K562 (cell line): ENCODE results near the gene LRRC26. TPM values are rescaled to one million over a fixed set of nuclear protein-coding genes. Genes with fewer than 3 reads are reported as not detected.

ENCODE experiments used
- ETV1 ChIP-seq: fragments of 450-650 bp; conservative IDR thresholded peaks from 2 replicates; pipeline ENCODE4 v1.6.1; 2016; ENCODE audit warnings: missing genetic modification characterization, control low read depth, low read depth, missing compliant biosample characterization
- ID3 ChIP-seq, 2 experiments: fragments of 250-450 bp in 1 of 2; fragments of 450-650 bp in 1 of 2; sonication (Bioruptor Pico) in 1 of 2; IDR thresholded peaks; 2 replicates each; pipeline versions ENCODE4 v1.6.1 to v1.8.0; 2016 to 2021; ENCODE audit warnings: mild to moderate bottlenecking in 2 of 2, moderate library complexity in 2 of 2, missing compliant biosample characterization in 1 of 2, missing genetic modification characterization in 1 of 2
- L3MBTL2 ChIP-seq: fragments of 450-650 bp; IDR thresholded peaks from 2 replicates; pipeline ENCODE4 v1.6.1; 2016; ENCODE audit warnings: mild to moderate bottlenecking, moderate library complexity
- MAZ ChIP-seq, 2 experiments: fragments of 450-650 bp in 1 of 2; sonication (generic) in 1 of 2; formaldehyde crosslinking; IDR thresholded peaks in 1 of 2; conservative IDR thresholded peaks in 1 of 2; 2 replicates each; pipeline versions ENCODE4 v1.4.0 to v1.5.0; 2020; ENCODE audit warnings: mild to moderate bottlenecking in 1 of 2, missing genetic modification reagents in 1 of 2
- MCM2 ChIP-seq: fragments of 450-650 bp; IDR thresholded peaks from 2 replicates; pipeline ENCODE4 v1.6.1; 2017; ENCODE audit warnings: low read depth, mild to moderate bottlenecking
- MEF2D ChIP-seq: conservative IDR thresholded peaks from 2 replicates; pipeline ENCODE4 v1.6.1; 2016; ENCODE audit warnings: low read depth, missing genetic modification characterization, missing compliant biosample characterization
- PATZ1 ChIP-seq: fragments of 250-450 bp; sonication (Bioruptor Pico); IDR thresholded peaks from 2 replicates; pipeline ENCODE4 v1.5.0; 2020; ENCODE audit warnings: mild to moderate bottlenecking, borderline replicate concordance
- PCBP1 ChIP-seq: fragments of 200-400 bp; formaldehyde crosslinking; IDR thresholded peaks from 2 replicates; pipeline ENCODE4 v1.6.1; 2018; ENCODE audit warnings: mild to moderate bottlenecking, low read depth, low read length; ENCODE audit not compliant: poor library complexity, severe bottlenecking
- RB1 ChIP-seq: fragments of 450-650 bp; IDR thresholded peaks from 2 replicates; pipeline ENCODE4 v1.6.1; 2017; ENCODE audit warnings: low read depth, mild to moderate bottlenecking
- YY1 ChIP-seq, 3 experiments: IDR thresholded peaks; 2 replicates each; pipeline ENCODE4 v1.6.1; 2011; ENCODE audit warnings: low read length in 2 of 3, mild to moderate bottlenecking in 2 of 3, moderate library complexity in 2 of 3, borderline replicate concordance in 1 of 3, control low read depth in 1 of 3, low read depth in 1 of 3; ENCODE audit not compliant: insufficient read depth in 3 of 3, insufficient replicate concordance in 2 of 3, control insufficient read depth in 1 of 3, insufficient read length in 1 of 3; ENCODE audit errors: extremely low read depth in 1 of 3
- ZFX ChIP-seq: sonication (generic); formaldehyde crosslinking; IDR thresholded peaks from 2 replicates; pipeline ENCODE4 v1.8.0; 2022; ENCODE audit warnings: mild to moderate bottlenecking, missing genetic modification reagents, moderate library complexity
- ZNF224 ChIP-seq: sonication (generic); formaldehyde crosslinking; IDR thresholded peaks from 2 replicates; pipeline ENCODE4 v1.8.0; 2022; ENCODE audit warnings: mild to moderate bottlenecking, missing genetic modification reagents
- ZSCAN32 ChIP-seq: fragments of 450-650 bp; formaldehyde crosslinking; IDR thresholded peaks from 2 replicates; pipeline ENCODE4 v1.4.0; 2020; ENCODE audit warnings: mild to moderate bottlenecking, moderate library complexity
- polyA plus RNA-seq, 8 experiments: library from polyadenylated mRNA; depleted of rRNA in 4 of 8; stranded (reverse) in 5 of 8; unstranded in 3 of 8; fragments of >200 nt; fragmentation: Nextera tagmentation in 2 of 8; fragmentation: Illumina TruSeq in 1 of 8; extraction: Ambion mirVana in 2 of 8; extraction: Trizol in 1 of 8; gene quantifications; 2 replicates each; pipeline versions ENCODE4 v1.2.1 to v1.2.3, GENCODE V29; 2011 to 2014; ENCODE audit warnings: inconsistent platforms in 1 of 8, missing spikeins in 1 of 8
- total RNA-seq, 7 experiments: library from RNA; depleted of rRNA in 6 of 7; stranded (reverse); fragments of >200 nt in 6 of 7; fragmentation: Illumina TruSeq in 2 of 7; extraction: Trizol in 2 of 7; gene quantifications; 2 replicates each; pipeline versions ENCODE4 v1.2.1 to v1.2.3, GENCODE V29; 2011 to 2021; ENCODE audit warnings: low replicate concordance in 1 of 7
- TF ChIP-seq, protein P1 (sequence below): fragments of 450-650 bp; IDR thresholded peaks from 2 replicates; pipeline ENCODE4 v1.6.1; 2016; ENCODE audit warnings: missing biosample characterization, missing genetic modification characterization
- TF ChIP-seq, protein P2 (sequence below): fragments of 450-650 bp; formaldehyde crosslinking; IDR thresholded peaks from 2 replicates; pipeline ENCODE4 v1.4.0; 2020; ENCODE audit warnings: mild to moderate bottlenecking, moderate library complexity

Gene LRRC26
- total and polyA plus RNA-seq, 9 of the 15 experiments (the other 6 are each of a cell fraction or from before 2014, with no cell fraction given): not detected

DNA sequence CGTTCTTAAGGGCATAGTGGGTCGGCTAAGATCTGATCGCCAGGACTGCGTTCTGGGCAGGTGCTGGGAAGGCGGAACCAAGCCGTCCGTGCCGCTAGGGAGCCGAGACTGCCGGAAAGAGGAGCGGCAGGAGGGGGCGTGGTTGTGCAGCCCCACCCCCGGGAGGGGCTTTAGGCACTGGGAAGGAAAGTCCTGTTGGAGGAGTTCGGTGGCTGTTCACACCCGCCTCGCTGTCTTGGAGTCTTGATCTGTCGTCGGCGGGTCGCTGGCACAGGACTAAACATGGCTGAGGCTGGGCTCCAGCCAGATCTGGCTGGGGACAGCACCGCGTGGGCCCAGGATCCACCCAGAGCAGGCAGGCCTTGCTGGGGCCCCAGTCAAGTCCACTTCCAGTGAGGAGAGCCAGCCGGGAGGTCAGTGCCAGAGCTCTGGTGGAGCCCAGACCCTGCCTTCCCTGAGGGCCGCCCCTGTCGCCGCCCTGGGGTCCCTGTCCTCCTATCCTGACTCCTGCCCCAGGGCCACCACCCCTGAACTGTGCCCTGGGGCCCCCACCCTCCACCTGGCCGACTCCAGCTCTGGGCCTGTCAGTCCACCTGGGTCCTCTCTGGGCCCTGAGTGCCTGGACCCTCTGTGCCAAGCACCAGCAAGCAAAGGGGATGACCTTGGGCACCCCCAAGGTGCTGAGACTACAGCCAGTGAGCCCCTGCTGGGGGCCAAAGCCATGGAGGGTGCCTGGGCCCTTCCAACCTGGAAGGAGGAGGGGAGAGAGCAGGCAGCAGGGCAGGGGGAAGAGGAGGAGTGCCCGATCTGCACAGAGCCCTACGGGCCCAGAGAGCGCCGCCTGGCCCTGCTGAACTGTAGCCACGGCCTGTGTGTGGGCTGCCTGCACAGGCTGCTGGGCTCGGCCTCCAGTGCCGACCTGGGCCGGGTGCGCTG, 47.7 kb upstream of the LRRC26 start (continued):
- no peak for TF ChIP-seq ID3 (CRISPR knock-in tag; IDR thresholded peaks at IDR 0.05)
- 0 out of 2 replicates have a peak, but pooled peaks have one; percentile 21 for TF ChIP-seq ID3 (tag; IDR thresholded peaks at IDR 0.05)
- TF ChIP-seq, protein P1, sequence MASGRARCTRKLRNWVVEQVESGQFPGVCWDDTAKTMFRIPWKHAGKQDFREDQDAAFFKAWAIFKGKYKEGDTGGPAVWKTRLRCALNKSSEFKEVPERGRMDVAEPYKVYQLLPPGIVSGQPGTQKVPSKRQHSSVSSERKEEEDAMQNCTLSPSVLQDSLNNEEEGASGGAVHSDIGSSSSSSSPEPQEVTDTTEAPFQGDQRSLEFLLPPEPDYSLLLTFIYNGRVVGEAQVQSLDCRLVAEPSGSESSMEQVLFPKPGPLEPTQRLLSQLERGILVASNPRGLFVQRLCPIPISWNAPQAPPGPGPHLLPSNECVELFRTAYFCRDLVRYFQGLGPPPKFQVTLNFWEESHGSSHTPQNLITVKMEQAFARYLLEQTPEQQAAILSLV (tag): no peak
- no peak for TF ChIP-seq ZNF224 (CRISPR knock-in tag)
- TF ChIP-seq L3MBTL2: peak; percentile 70; the same call in 1 of the 2 replicates
- no peak for TF ChIP-seq PATZ1
- TF ChIP-seq PCBP1: no peak
- TF ChIP-seq YY1 (IDR thresholded peaks at IDR 0.05; ENCODE audit: borderline replicate concordance in 1 of 3, control insufficient read depth in 1 of 3, extremely low read depth in 1 of 3, insufficient read depth in 3 of 3, insufficient read length in 1 of 3, insufficient replicate concordance in 2 of 3, low read depth in 1 of 3, low read length in 2 of 3): peak in 2 of 3 experiments; percentile 19 to 66
- no peak for TF ChIP-seq ZSCAN32
- 0 out of 2 replicates have a peak, but pooled peaks have one; percentile 21 for TF ChIP-seq RB1
- no peak for TF ChIP-seq MCM2
- peak; percentile 48 to 92; a peak in 2 of 4 replicates for TF ChIP-seq MAZ (CRISPR knock-in tag; conservative IDR thresholded peaks at IDR 0.05 in 1 of 2, IDR thresholded peaks at IDR 0.05 in 1 of 2)
- peak; percentile 27; the same call in 1 of the 2 replicates for TF ChIP-seq ZFX (CRISPR knock-in tag)
- TF ChIP-seq, protein P2, sequence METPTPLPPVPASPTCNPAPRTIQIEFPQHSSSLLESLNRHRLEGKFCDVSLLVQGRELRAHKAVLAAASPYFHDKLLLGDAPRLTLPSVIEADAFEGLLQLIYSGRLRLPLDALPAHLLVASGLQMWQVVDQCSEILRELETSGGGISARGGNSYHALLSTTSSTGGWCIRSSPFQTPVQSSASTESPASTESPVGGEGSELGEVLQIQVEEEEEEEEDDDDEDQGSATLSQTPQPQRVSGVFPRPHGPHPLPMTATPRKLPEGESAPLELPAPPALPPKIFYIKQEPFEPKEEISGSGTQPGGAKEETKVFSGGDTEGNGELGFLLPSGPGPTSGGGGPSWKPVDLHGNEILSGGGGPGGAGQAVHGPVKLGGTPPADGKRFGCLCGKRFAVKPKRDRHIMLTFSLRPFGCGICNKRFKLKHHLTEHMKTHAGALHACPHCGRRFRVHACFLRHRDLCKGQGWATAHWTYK (CRISPR knock-in tag): 0 out of 2 replicates have a peak, but pooled peaks have one; percentile 38
- TF ChIP-seq MEF2D: no peak
- TF ChIP-seq ETV1 (tag): peak; percentile 54
